Dermis lymphatic vessel endothelial cell (primary cell): Measurements from ENCODE around the gene PRR23A. TPM values are rescaled to one million over a fixed set of nuclear protein-coding genes. Genes with fewer than 3 reads are reported as not detected.

Experiments
- total RNA-seq: library from RNA; depleted of rRNA; stranded (reverse); fragments of >200 nt; gene quantifications from 2 replicates; pipeline ENCODE4 v1.2.1, GENCODE V29; 2014

PRR23A gene
- not detected in 2 replicates for total RNA-seq

DNA sequence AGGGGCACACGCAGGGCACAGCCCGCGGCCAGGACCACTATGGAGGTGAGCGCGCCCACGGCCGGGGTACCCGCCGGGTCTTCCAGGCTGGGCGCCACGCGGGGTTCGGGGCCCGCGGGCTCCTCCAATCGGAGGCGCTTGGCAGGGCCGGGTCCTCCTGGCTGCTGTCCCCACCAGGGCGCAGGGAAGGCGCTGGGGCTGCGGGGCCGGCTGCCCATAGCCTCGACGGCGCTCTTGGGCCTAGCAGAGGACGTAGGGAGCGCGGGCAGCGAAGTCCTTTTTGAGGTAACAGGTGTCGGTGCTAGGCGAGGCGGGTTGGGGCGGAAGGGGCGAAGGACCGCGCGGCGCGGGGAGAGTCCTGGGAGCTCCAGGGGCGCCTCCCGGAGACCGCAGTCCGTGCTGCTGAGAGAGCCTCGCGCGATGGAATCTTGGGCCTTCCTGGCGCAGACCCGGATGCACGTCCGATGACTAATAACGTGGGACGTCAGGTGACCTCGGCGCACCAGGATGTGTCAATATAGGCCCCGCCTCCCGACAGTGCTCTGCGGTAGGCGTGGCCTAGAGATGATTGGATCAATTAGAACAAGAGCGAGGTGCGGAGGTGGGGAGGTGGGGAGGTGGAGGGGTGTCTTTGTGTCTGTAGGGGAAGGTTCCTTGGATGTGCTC is at the start of gene PRR23A:
Gene PRR23A, minus strand, starts transcription at position 218 of the 666 bp plus-strand sequence. Its CDS starts 0 bp downstream, at position 218.

DNA sequence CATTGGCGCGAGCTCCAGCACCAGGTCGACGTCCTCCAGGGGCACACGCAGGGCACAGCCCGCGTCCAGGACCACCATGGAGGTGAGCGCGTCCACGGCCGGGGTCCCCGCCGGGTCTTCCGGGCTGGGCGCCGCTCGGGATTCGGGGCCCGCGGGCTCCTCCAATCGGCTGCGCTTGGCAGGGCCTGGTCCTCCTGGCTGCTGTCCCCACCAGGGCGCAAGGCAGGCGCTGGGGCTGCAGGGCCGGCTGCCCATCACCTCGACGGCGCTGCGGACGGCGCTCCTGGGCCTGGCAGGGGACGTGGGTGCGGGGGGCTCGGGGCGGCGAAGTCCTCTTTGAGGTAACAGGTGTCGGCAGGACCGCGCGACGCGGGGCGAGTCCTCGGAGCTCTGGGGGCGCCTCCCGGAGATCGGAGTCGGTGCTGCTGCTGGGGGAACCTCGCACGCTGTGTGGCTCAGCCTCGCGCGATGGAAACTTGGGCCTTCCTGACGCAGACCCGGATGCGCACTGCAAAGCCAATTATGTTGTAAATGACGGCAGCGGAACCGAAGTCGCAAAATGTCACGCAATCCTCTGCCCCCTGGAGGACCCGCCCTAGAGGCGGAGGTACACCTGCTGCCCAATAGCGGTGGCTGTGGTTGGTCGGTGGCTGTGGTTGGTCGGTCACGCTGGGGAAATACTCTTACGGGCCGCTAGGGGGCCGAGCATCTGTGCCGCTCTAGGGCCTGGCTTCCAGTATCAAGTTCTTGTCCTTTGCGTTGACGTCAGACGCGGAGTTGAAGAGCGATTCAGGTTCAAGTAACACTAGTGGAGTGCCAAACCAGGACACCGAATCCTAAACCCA is 38.5 kb upstream of the PRR23A start, which contains the start of gene PRR23C:
Gene PRR23C, minus strand, starts transcription at position 527 of the 845 bp plus-strand sequence. Its CDS starts 272 bp downstream, at position 255.

DNA sequence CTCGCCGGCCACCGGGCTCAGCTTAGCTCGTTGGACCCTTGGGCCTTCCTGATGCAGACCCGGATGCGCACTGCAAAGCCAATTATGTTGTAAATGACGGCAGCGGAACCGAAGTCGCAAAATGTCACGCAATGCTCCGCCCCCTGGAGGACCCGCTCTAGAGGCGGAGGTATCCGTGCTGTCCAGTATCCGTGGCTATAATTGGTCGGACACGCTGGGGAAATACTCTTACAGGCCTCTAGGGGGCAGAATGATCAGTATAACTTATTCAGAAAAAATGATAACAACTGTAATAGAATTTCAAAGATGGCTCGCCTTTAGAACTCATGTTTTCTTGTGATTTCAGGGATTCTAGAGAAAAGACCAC is 14.8 kb upstream of the PRR23A start, which contains the start of gene PRR23B:
Gene PRR23B, minus strand, starts transcription at position 59 of the 367 bp plus-strand sequence. CDS start 265 bp downstream, outside the sequence.

Other genes starting within 250 kb of the PRR23A start
- 12.6 and 15.9 TPM in 2 replicates for gene PIK3CB, start 171.3 kb downstream of the PRR23A start, total RNA-seq
- gene FOXL2, start 59.1 kb downstream of the PRR23A start, total RNA-seq: under 0.01 TPM in 1 of 2 replicates, not detected in the other
- under 0.01 TPM in 1 of 2 replicates, not detected in the other for gene FOXL2NB, start 59.1 kb downstream of the PRR23A start, total RNA-seq
- gene PRR23B, start 14.7 kb upstream of the PRR23A start, total RNA-seq: not detected in 2 replicates
- not detected in 2 replicates for gene PRR23C, start 38.6 kb upstream of the PRR23A start, total RNA-seq